Caki2 (cell line): ENCODE results near the gene PLVAP. TPM values are rescaled to one million over a fixed set of nuclear protein-coding genes. Genes with fewer than 3 reads are reported as not detected.
"Not testable (repeated sequence)": the region's sequence is repeated elsewhere in the genome, so short reads cannot be mapped to it uniquely, and the experiment has no call there.

Experiments used
- DNase-seq: peaks from one replicate; pipeline ENCODE4 v3.0.0-alpha.2; 2015; ENCODE audit warnings: low read depth
- in situ Hi-C: cut with HindIII; loops from 2 replicates; pipeline ENCODE4 v1.10.0; 2016; ENCODE audit warnings: low sequenced_read_pairs, low pct_unique_long_range_greater_than_20kb, mixed read lengths
- total RNA-seq: library from RNA; depleted of rRNA; stranded (reverse); fragments of >200 nt; shearing (Covaris generic); gene quantifications from 2 replicates; pipeline ENCODE4 v1.2.3, GENCODE V29; 2014; ENCODE audit warnings: low replicate concordance

PLVAP gene
- total RNA-seq, 1 experiment from 2014 or later = not detected

DNA sequence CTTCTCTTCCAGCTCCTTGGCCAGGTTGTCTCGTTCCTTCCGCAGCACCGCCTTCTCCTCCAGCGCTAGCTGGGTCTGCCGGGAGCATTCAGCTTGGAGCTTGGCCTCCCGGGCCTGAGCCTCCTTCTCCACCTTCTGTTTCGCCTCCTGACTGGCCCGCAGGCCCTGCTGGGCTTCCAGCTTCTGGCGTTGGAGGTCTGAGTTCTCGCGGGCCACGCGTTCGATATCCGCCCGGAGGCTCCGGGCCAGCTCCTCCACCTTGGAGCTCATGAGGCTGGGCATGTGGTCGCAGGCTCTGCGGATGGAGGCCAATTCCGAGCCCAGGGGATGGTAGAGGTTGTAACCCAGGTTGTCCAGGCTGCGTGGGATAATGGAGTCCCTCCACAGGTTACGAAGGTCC, 11.8 kb downstream of the PLVAP start:
- in situ Hi-C loops = no loop called here
- DNase-seq = no peak

DNA sequence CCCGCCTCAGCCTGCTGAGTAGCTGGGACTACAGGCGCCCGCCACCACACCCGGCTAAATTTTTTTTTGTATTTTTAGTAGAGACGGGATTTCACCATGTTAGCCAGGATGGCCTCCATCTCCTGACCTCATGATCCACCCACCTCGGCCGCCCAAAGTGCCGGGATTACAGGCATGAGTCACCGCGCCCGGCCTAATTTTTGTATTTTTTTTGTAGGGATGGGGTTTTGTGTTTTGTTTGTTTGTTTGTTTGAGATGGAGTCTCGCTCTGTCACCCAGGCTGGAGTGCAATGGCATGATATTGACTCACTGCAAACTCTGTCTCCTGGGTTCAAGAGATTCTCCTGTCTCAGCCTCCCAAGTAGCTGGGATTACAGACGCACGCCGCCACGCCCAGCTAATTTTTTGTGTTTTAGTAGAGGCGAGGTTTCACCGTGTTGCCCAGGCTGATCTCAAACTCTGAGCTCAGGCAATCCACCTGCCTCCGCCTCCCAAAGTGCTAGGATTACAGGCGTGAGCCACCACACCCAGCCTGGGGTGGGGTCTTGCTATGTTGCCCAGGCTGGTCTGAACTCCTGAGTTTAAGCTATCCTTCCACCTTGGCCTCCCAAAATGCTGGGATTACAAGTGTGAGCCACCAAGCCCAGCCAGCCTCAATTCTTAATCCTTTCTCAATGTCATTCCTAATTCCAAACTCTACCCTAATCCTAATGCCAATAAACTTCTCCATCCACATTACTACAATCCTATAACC, 13.1 kb downstream of the PLVAP start:
- DNase-seq, in situ Hi-C loops: not testable (repeated sequence)

DNA sequence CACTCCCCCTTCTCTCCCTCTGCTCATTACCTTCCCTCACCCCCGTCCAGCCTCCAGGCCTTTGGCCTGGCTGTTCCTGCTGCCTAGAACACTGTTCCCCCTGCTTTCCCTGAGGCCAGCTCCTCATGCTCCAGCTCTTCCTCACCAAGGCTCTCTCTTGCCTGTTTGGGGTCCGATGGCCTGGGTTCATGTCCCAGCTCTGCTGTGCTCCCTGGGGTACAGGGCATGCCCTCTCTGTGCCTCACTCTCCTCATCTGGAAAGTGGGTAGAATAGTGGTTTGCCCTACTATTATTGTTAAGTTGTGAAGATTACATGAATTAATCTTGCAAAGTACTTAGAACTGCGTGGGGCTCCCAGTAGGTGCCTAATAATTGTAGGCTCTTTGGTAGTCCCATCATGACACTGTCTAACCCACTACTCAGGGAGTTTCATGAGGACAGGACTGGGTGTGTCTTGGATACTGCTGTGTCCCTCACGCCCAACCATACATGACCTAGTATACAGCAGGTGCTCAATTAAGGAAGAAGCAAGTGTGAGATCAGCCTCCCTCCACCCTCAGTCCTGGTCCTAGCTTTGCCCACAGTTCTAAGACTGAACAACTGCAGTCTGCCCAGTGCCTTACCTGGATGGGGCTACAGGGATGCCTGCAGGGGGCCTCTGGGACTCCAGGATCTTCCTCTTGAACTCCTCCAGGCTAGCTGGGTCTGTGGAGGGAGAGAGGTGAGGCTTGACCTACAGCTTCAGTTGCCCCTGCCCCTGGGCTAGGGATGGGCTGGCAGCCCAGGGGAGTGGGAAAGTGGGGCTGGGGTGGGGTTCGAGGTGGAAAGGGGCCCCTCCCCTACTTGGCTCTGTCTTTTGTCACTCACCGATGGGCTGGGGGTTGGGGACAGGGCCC, 17.0 kb downstream of the PLVAP start:
- in situ Hi-C loops = no loop called here

DNA sequence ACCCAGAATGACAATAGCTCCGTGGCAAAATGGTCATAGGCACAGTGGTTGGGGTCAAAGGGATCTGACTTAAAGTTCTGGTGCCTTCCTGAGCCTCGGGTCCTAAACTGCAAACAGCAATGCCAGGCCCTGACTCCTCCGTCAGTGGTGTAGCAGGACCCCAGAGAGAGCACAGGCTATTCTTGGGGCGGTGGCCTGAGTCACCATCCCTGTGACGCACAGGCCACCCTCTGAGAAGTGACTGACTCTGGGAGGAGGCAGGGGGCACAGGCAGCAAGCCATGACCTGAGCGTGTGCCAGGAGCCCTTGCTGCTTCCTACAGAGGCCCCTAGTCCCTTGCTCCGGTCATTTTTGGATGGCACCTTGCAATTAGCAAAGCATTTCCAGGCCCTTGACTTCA, 18.7 kb downstream of the PLVAP start:
- in situ Hi-C loops = no loop called here
- DNase-seq = no peak

More for the DNA sequence above, 17.0 kb downstream of the PLVAP start:
- DNase-seq = no peak

DNA sequence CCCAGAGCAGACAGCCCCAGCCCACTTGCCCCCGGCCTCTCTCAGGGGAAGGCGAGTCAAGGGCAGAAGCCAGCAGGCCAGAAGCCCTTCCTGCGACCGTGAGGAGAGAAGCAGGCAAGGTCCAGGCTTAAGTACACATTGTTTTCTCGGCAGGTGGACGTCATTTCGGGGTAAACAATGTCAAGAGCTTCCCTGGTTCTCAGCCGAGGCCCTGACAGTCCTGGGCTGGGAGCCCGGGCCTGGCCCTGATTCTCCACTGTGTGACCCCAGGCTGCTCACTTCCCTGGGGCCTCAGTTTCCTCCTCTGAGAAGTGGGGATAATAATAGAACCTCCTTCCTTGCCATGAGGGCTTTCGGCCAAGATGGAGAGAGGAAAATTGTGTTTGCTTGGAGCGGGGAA, 19.4 kb downstream of the PLVAP start:
- no peak for DNase-seq
- in situ Hi-C loops = no loop called here

DNA sequence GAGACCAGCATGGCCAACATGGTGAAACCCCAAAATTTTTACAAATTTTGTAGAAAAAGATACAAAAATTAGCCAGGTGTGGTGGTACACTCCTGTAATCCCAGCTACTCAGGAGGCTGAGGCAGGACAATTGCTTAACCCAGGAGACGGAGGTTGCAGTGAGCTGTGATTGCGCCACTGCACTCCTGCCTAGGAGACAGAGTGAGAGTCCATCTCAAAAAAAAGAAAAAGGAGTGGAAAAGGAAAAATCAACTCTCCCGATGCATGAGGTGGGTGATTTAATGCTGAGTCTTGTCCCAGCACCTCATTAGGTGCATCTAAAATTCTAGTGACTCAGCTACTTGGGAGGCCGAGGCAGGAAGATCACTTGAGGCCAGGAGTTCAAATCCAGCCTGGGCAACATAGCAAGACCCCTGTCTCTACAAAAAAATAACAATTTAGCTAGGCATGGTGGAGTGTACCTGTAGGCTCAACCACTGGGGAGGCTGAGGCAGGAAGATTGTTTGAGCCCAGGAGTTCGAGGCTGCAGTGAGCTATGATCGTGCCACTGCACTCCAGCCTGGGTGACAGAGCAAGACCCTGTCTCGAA, 20.0 kb downstream of the PLVAP start:
- no peak for DNase-seq
- in situ Hi-C loops = no loop called here

DNA sequence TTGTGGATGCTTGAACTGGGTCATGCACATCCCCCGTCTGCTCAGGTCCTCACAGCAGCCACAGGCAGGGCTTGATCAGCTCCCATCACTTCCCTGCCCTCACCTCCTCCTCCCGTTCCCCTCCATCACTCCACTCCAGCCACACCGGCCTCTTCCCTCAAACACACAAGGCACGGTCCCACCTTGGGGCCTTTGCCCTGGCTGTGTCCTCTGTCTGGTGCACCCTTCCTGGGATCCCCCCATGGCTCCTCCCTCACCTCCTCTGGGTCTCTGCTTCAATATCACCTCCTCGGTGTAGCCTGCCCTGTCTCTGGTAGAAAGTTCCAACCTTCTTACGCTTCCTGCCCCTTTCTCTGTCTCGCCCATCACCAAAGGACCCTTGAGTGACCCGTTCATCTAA, 23.8 kb downstream of the PLVAP start:
- no peak for DNase-seq
- in situ Hi-C loops = no loop called here

DNA sequence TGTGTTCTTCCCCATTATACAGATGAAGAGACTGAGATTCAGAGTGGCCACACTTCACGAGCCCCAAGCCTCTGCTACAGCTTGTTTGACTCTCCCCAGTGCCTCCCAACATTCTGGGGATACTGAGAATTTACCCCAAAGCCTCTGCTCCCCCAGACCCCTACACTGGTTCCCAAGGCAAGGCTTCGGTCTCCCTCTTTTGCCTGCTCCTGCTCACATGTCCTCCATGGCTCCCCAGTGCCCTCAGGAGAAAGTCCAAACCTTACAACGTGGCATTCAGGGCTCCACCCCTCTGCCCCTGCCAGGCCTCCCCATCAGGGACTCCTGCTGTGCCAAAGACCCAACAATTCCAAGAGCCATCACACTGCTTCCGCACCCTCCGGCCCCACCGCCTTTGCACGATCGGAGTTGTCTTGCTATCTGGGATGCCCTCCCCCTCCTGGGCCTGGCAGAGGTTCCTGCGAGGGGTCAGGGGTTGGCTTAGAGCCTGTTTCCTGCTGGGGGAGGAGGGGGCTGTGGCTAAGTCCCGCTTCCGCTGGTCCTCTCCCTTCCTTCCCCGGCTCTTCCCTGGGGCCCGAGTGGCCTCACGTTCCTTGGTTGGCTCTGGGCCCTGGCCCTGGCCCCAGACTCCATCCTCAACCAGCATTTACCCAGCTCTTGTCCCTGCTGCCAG, 24.4 kb downstream of the PLVAP start:
- in situ Hi-C loops = no loop called here
- no peak for DNase-seq

DNA sequence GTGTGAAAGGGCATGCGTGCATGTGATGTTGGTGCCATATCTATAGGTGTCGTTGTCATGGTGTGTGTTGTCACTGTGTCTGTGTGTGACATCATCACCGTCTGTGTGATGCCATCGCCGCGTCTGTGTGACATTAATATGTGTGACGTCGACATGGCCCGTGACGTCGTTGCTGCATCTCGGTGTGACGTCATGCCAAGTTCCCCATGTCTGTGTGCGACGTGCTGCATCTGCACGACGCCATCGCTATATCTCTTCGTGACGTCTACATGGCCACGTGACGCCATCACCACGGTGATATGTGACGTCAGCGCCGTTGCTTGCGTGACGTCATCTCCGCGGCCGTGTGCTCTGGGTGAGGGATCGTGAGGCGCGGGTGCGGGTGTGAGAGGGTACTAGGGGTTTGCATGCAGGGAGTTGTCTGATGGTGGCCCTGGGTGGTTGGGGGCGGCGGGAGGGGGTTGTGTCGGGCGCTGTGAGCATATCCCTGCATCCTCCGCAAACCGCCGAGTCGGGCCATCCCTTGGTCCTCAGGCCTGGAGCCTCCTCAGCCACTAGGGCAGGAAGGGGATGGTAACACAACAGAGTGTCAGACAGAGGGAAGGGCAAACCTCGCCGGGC, 25.2 kb downstream of the PLVAP start:
- DNase-seq = no peak
- in situ Hi-C loops = no loop called here

DNA sequence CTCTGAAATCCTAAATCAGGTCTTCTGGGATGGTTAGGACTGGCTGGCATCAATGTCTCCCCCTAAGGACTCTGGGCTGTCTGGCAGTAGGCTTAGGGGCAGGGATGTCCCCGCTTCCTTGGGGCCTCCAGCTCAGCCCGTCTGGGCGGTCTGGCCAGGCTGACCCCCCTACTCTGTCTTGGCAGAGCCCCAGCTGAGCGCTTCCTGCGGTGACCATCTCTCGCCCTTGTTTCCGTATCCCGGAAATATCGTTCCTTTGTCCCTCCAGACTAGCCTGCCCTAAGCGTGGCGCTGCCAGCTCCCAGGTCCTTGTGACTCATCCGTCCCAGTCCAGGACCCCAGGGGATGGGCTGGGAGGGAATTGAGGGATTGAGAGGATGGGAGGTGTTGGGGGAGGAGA, 28.4 kb downstream of the PLVAP start:
- in situ Hi-C loops = no loop called here
- DNase-seq = peak; percentile 61

DNA sequence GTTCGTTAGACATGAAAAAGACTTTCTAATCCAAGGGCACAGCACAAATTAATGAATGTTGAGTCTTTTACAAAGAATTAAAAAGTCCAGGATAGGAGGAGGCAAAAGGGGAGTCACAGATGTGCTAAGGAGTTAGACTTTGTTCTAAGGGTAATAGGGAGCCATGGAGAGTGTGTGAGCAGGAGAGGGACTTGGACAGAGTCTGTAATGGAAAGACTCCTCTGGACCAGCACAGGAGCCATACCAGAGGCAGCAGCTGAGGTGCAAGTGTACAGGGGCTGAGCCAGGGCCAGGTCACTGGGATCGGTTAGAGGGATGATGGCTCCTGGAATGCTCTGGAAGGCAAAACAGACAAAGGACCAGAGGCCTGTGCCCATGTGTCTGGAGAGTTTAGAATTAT, 29.3 kb downstream of the PLVAP start:
- no peak for DNase-seq
- in situ Hi-C loops = no loop called here

DNA sequence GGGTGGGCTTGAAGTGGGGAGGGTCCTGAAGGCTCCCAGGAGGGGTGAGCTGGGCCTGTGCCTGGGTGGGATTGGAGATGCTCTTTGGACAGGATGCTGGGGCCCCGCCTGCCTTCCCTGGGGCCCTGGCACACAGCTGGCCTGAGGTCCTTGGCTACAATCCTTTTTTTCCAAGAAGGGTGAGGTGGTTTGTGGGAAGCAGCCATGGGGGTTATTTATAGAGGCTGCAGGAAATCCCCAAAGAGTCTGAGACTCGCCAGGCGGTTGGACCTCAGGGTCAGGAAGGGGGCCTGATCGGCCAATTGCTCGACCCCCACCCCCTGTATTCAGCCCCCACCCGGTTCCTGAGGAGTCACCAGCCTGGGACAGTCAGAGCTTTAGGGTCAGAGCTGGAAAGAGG, 29.8 kb downstream of the PLVAP start:
- no peak for DNase-seq
- in situ Hi-C loops = no loop called here

DNA sequence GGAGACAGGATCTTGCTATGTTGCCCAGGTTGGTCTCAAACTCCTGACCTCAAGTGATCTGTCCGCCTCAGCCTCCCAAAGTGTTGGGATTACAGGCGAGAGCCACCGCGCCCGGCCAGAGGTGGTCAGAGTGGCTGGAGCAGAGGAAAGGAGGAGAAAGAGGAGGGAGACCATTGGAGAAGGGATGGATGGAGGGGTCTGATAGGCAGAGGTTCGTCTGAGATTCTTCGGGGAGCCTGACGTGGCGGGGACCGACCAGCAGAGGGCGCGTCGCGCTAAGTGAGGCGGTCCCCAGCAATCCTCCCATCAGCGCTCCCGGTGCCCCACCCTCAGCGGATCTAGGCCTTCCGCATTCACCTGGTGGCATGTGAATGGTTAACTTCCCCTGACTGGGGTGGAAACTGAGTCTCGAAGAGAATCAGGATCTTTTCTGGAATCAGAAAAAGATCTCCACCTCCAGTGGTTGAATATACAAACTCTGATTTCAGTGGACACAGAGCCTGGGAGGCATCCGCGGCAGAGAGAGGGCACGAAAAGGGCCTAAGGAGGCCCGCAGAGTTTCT, 31.0 kb downstream of the PLVAP start:
- in situ Hi-C loops = no loop called here
- peak; percentile 48 for DNase-seq

DNA sequence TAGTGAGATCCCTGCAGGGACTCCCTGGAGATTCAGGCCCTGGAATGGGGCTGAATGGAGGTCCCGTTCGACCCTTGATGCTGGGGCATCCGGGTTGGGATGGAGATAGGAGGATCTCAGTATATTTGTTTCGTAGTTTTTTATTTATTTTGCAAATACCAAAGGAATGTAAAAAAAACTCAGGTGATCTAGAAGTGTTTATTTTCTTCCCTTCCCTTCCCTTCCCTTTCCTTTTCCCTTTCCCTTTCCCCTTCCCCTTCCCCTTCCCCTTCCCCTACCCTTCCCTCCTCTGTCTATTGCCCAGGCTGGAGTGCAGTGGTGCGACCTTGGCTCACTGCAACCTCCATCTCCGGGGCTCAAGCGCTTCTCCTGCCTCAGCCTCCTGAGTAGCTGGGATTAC, 35.3 kb downstream of the PLVAP start:
- no peak for DNase-seq

DNA sequence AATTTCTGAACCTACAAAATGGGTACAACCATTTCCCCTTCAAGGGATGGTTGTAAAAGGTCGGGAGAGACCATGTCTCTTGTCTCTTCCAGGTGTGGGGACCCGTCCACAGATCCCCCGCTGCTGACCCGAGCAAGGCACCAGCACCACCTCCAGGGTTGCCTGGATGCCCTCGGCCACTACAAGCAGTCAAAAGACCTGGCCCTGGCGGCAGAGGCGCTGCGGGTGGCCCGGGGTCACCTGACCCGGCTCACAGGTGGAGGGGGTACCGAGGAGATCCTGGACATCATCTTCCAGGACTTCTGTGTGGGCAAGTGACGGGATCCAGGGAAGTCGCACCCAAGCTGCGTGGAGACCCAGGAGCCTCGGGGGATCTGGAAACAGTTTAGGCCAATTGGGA, 35.8 kb downstream of the PLVAP start:
- no peak for DNase-seq
- in situ Hi-C loops = no loop called here

More for the DNA sequence above, 35.3 kb downstream of the PLVAP start:
- in situ Hi-C loops = no loop called here

DNA sequence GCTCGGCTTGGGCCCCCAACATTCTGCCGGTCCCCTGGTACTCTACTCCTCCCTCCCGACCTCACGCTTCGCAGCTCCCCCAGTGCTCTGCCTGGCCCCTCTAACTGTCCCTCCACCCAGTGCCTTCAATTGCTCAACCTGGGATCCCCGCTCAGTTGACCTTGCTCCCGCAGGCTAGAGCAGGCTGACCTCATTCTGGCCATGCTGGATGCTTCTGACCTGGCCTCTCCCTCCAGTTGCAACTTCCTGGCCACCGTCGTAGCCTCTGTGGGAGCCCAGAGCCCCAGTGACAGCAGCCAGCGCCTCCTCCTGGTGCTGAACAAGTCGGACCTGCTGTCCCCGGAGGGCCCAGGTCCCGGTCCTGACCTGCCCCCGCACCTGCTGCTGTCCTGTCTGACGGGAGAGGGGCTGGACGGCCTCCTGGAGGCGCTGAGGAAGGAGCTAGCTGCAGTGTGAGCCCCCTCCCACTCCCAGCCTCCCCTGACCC, 36.2 kb downstream of the PLVAP start:
- peak; percentile 51 for DNase-seq
- in situ Hi-C loops = no loop called here

DNA sequence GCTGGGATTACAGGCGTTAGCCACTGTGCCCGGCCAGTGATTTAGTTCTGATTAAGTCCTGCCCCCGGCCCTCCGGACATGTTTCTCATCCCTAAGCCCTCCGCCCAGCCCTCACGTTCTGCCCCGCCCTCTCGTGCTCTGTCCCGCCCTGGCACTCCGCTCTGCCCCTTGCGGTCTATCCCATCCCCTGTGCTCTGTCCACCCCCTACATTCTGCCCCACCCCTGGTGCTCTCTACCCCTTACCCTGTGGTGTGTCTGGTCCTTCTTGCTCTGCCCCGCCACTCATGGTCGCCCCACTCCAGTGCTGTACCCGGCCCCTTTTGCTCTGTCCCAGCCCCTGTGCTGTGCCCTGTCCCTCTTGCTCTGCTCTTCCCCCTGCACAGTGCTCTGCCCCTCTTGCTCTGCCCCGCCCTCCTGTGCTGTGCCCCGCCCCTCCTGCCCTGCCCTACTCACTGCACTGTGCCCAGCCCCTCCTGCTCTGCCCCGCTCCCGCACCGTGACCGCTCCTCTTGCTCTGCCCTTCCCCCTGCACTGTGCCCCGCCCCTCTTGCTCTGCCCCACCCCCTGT, 36.8 kb downstream of the PLVAP start:
- in situ Hi-C loops = no loop called here
- DNase-seq = peak; percentile 81
